Measurements from ENCODE around the gene MAG.
A peak's percentile ranks its signal among the peaks of the same experiment; 100 is the strongest.

The MAG gene

GRCh38 chr19:35342430-35342829, 50.5 kb downstream of the MAG start:
- Histone ChIP-seq H3K27ac (no peak overlapping the region), H3K4me3 (no peak overlapping the region), H3K9me3 (ENCODE audit: low read depth, low read length) (no peaks in the 10 kb centered on the region), H3K36me3 (ENCODE audit: insufficient read depth, low read length) (no peaks in the 10 kb centered on the region), H3K9ac (ENCODE audit: insufficient read length) (no peak overlapping the region)
- no peak for DNase-seq (ENCODE audit: low read depth, low spot score)
- TF ChIP-seq FOXP2 (optimal IDR thresholded peaks at IDR 0.05; ENCODE audit: control extremely low read depth, extremely low read length, insufficient read depth) (no peak), POLR2AphosphoS5 (IDR thresholded peaks at IDR 0.05; ENCODE audit: borderline replicate concordance, low read depth, low read length) (no peak), EZH2 (IDR thresholded peaks at IDR 0.05) (no peak)

GRCh38 chr19:35344511-35345031, 52.6 kb downstream of the MAG start:
- Histone ChIP-seq H3K4me3 (no peak overlapping the region), H3K9ac (ENCODE audit: insufficient read length) (no peak overlapping the region), H3K36me3 (ENCODE audit: insufficient read depth, low read length) (no peaks in the 10 kb centered on the region), H3K27ac (no peak overlapping the region), H3K9me3 (ENCODE audit: low read depth, low read length) (no peaks in the 10 kb centered on the region)
- no peak for DNase-seq (ENCODE audit: low read depth, low spot score)
- TF ChIP-seq FOXP2 (optimal IDR thresholded peaks at IDR 0.05; ENCODE audit: control extremely low read depth, extremely low read length, insufficient read depth) (no peak), EZH2 (IDR thresholded peaks at IDR 0.05) (no peak), POLR2AphosphoS5 (IDR thresholded peaks at IDR 0.05; ENCODE audit: borderline replicate concordance, low read depth, low read length) (no peak)

- Histone ChIP-seq H3K27ac (no peak overlapping the region), H3K9ac (ENCODE audit: insufficient read length) (no peak overlapping the region), H3K36me3 (ENCODE audit: insufficient read depth, low read length) (no peaks in the 10 kb centered on the region), H3K4me3 (no peak overlapping the region), H3K9me3 (ENCODE audit: low read depth, low read length) (no peaks in the 10 kb centered on the region)
- TF ChIP-seq POLR2AphosphoS5 (IDR thresholded peaks at IDR 0.05; ENCODE audit: borderline replicate concordance, low read depth, low read length): no peak
- TF ChIP-seq FOXP2 (optimal IDR thresholded peaks at IDR 0.05; ENCODE audit: control extremely low read depth, extremely low read length, insufficient read depth): no peak
- no peak for TF ChIP-seq EZH2 (IDR thresholded peaks at IDR 0.05)
- no peak for DNase-seq (ENCODE audit: low read depth, low spot score)
Observed at GRCh38 chr19:35345671-35346111, 53.7 kb downstream of the MAG start.

DNA sequence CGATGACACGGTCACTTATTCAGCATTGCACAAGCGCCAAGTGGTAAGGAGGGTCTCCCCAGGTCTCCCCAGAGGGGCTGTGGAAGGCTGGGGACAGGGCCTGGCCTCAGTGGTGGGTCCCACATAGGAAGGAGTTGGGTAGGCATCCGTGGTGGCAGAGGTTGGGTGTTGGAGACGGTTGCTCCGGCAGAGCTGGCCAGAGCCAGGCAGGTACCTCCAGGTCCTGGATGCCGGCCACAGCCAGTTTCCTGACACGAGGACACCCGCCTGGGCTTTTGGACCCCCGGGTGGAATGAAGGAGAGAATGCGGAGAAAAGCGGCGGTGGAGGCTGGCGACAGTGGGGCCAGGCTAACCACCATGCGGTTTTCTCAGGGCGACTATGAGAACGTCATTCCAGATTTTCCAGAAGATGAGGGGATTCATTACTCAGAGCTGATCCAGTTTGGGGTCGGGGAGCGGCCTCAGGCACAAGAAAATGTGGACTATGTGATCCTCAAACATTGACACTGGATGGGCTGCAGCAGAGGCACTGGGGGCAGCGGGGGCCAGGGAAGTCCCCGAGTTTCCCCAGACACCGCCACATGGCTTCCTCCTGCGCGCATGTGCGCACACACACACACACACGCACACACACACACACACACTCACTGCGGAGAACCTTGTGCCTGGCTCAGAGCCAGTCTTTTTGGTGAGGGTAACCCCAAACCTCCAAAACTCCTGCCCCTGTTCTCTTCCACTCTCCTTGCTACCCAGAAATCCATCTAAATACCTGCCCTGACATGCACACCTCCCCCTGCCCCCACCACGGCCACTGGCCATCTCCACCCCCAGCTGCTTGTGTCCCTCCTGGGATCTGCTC, 54.5 kb downstream of the MAG start:
- no peak for DNase-seq (ENCODE audit: low read depth, low spot score)
- no peak overlapping the region for H3K4me3 ChIP-seq
- no peak overlapping the region for H3K9ac ChIP-seq (ENCODE audit: insufficient read length)
- no peak overlapping the region for H3K27ac ChIP-seq
- H3K9me3 ChIP-seq (ENCODE audit: low read depth, low read length): no peaks in the 10 kb centered on the region
- no peak for TF ChIP-seq POLR2AphosphoS5 (IDR thresholded peaks at IDR 0.05; ENCODE audit: borderline replicate concordance, low read depth, low read length)
- TF ChIP-seq EZH2 (IDR thresholded peaks at IDR 0.05): peak; percentile 2
- H3K36me3 ChIP-seq (ENCODE audit: insufficient read depth, low read length): no peaks in the 10 kb centered on the region

GRCh38 chr19:35347171-35347929, 55.4 kb downstream of the MAG start, which contains the start of gene FFAR1:
FFAR1 (plus strand) TSS chr19:35347902; CDS start chr19:35351552, 3,650 bp downstream.
- H3K4me3 ChIP-seq: no peak within 1 kb of the TSS
- H3K36me3 ChIP-seq (ENCODE audit: insufficient read depth, low read length): no peaks in the 10 kb centered on the region
- H3K9me3 ChIP-seq (ENCODE audit: low read depth, low read length): no peaks in the 10 kb centered on the region
- H3K27ac ChIP-seq: no peak within 1 kb of the TSS
- H3K9ac ChIP-seq (ENCODE audit: insufficient read length): no peak within 1 kb of the TSS
- no peak for DNase-seq (ENCODE audit: low read depth, low spot score)
- TF ChIP-seq EZH2 (IDR thresholded peaks at IDR 0.05): no peak
- TF ChIP-seq FOXP2 (optimal IDR thresholded peaks at IDR 0.05; ENCODE audit: control extremely low read depth, extremely low read length, insufficient read depth): no peak
- no peak for TF ChIP-seq POLR2AphosphoS5 (IDR thresholded peaks at IDR 0.05; ENCODE audit: borderline replicate concordance, low read depth, low read length)

DNA sequence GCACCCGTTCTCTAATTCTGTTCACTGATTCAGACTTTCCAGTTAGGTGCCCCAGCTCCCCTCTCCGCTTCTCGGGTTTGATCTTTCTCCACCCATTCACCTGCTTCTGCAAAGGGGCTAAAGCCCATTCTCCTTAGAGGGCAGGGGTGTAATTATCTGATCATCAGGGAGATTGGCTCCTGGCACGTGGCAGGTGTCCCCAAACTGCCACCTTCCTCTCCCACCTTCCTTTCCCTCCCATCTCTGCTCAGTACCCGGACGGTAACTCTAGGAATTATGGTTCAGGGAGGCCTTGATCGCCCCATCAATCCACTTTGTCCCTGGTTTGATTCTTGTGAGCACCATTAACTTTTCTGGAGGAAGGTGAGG, 56.0 kb downstream of the MAG start:
- no peak for TF ChIP-seq FOXP2 (optimal IDR thresholded peaks at IDR 0.05; ENCODE audit: control extremely low read depth, extremely low read length, insufficient read depth)
- TF ChIP-seq EZH2 (IDR thresholded peaks at IDR 0.05): no peak
- TF ChIP-seq POLR2AphosphoS5 (IDR thresholded peaks at IDR 0.05; ENCODE audit: borderline replicate concordance, low read depth, low read length): no peak
- no peak overlapping the region for H3K27ac ChIP-seq
- no peak overlapping the region for H3K4me3 ChIP-seq
- DNase-seq (ENCODE audit: low read depth, low spot score): no peak
- no peak overlapping the region for H3K9ac ChIP-seq (ENCODE audit: insufficient read length)
- no peaks in the 10 kb centered on the region for H3K36me3 ChIP-seq (ENCODE audit: insufficient read depth, low read length)
- no peaks in the 10 kb centered on the region for H3K9me3 ChIP-seq (ENCODE audit: low read depth, low read length)

DNA sequence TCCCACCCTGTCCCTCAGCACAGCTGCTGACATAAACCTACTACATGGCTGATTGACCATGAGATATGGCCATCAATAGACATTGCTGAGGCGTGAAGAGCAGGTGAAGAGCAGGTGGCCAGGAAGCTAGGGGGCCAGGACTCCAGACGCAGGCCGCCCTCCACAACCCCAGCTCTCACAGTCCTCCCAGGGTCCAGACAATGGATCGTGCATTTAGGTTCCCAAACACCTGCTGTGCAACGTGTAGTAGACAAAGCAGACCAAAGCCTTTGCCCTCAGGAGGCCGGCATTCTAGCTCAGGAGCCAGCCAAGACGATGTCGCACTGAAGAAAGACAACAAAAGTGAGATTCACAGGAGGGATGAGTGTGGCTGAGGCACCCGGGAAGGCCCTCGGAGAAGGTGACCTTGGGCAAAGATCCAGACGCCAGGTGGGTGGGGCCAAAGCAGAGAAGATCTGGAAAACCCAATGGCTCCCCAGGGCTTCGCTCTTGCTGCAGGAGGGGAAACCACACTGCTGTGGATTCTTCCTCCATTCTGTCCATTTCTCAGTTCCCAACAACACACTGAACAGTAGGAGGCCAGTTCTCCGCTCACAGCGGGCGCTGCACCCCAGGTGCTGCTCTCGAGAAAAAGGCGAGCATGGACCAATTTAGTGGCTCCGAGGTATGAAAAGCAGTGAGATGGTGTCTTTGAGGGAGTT, 57.1 kb downstream of the MAG start:
- no peak overlapping the region for H3K9ac ChIP-seq (ENCODE audit: insufficient read length)
- no peak overlapping the region for H3K27ac ChIP-seq
- no peaks in the 10 kb centered on the region for H3K36me3 ChIP-seq (ENCODE audit: insufficient read depth, low read length)
- DNase-seq (ENCODE audit: low read depth, low spot score): no peak
- TF ChIP-seq POLR2AphosphoS5 (IDR thresholded peaks at IDR 0.05; ENCODE audit: borderline replicate concordance, low read depth, low read length): no peak
- no peak for TF ChIP-seq FOXP2 (optimal IDR thresholded peaks at IDR 0.05; ENCODE audit: control extremely low read depth, extremely low read length, insufficient read depth)
- TF ChIP-seq EZH2 (IDR thresholded peaks at IDR 0.05): no peak
- H3K9me3 ChIP-seq (ENCODE audit: low read depth, low read length): no peaks in the 10 kb centered on the region
- H3K4me3 ChIP-seq: no peak overlapping the region

Measured in SK-N-MC (cell line).